HepG2 (cell line): ENCODE results near the gene SPTAN1. TPM values are rescaled to one million over a fixed set of nuclear protein-coding genes. Genes with fewer than 3 reads are reported as not detected.

Experiments
- CBX2 ChIP-seq, 2 experiments: fragments of 200-600 bp in 1 of 2; sonication (generic); formaldehyde crosslinking in 1 of 2; IDR thresholded peaks; 2 replicates each; pipeline versions ENCODE4 v1.7.0 to v1.8.1; 2018 to 2022; ENCODE audit warnings: low read depth in 2 of 2, low read length in 1 of 2, mild to moderate bottlenecking in 1 of 2, missing genetic modification reagents in 1 of 2
- CCAR2 ChIP-seq: fragments of 200-400 bp; formaldehyde crosslinking; optimal IDR thresholded peaks from 2 replicates; pipeline ENCODE3; 2018; ENCODE audit warnings: low read depth, mild to moderate bottlenecking, low read length, moderate library complexity
- GABPB1 ChIP-seq: IDR thresholded peaks from 2 replicates; pipeline ENCODE4 v1.6.1; 2016; ENCODE audit warnings: mild to moderate bottlenecking, missing genetic modification reagents, moderate library complexity, missing compliant biosample characterization
- REPIN1 ChIP-seq: sonication (generic); formaldehyde crosslinking; IDR thresholded peaks from 2 replicates; pipeline ENCODE4 v1.8.0; 2022; ENCODE audit warnings: missing genetic modification reagents, low read depth, mild to moderate bottlenecking, borderline replicate concordance
- SALL2 ChIP-seq: sonication (generic); formaldehyde crosslinking; IDR thresholded peaks from 2 replicates; pipeline ENCODE4 v1.8.1; 2023; ENCODE audit warnings: mild to moderate bottlenecking, missing genetic modification reagents, inconsistent platforms
- TBX2 ChIP-seq: sonication (generic); formaldehyde crosslinking; IDR thresholded peaks from 2 replicates; pipeline ENCODE4 v1.5.0; 2020; ENCODE audit warnings: missing genetic modification reagents, mild to moderate bottlenecking, borderline replicate concordance
- TEAD2 ChIP-seq: sonication (generic); formaldehyde crosslinking; IDR thresholded peaks from 2 replicates; pipeline ENCODE4 v1.9.0; 2021; ENCODE audit warnings: missing genetic modification reagents
- TMF1 ChIP-seq: sonication (generic); formaldehyde crosslinking; IDR thresholded peaks from 2 replicates; pipeline ENCODE4 v1.8.1; 2022; ENCODE audit warnings: low read depth, missing genetic modification reagents
- ZMYM4 ChIP-seq: sonication (generic); formaldehyde crosslinking; IDR thresholded peaks from 2 replicates; pipeline ENCODE4 v1.8.1; 2023; ENCODE audit warnings: mild to moderate bottlenecking, missing genetic modification reagents
- ZNF234 ChIP-seq: sonication (generic); formaldehyde crosslinking; conservative IDR thresholded peaks from 2 replicates; pipeline ENCODE4 v1.5.1; 2020; ENCODE audit warnings: mild to moderate bottlenecking, missing genetic modification reagents
- ZNF432 ChIP-seq: sonication (generic); formaldehyde crosslinking; IDR thresholded peaks from 2 replicates; pipeline ENCODE4 v1.5.0; 2020; ENCODE audit warnings: missing genetic modification reagents, mild to moderate bottlenecking, borderline replicate concordance
- ZNF468 ChIP-seq: sonication (generic); formaldehyde crosslinking; IDR thresholded peaks from 2 replicates; pipeline ENCODE4 v1.8.0; 2022; ENCODE audit warnings: mild to moderate bottlenecking, moderate library complexity, missing genetic modification reagents
- ZNF782 ChIP-seq: sonication (generic); formaldehyde crosslinking; IDR thresholded peaks from 2 replicates; pipeline ENCODE4 v1.4.0; 2020; ENCODE audit warnings: missing genetic modification reagents, mild to moderate bottlenecking, borderline replicate concordance
- polyA plus RNA-seq, 8 experiments: library from polyadenylated mRNA; depleted of rRNA in 3 of 8; stranded (reverse) in 7 of 8; unstranded in 1 of 8; fragments of >200 nt; fragmentation: Illumina TruSeq in 4 of 8; extraction: Trizol in 4 of 8; gene quantifications; 2 replicates each; pipeline versions ENCODE4 v1.2.1 to v1.2.3, GENCODE V29; 2011 to 2016; ENCODE audit warnings: low read depth in 4 of 8, missing spikeins in 1 of 8, mixed read lengths in 1 of 8; ENCODE audit not compliant: insufficient read depth in 1 of 8
- total RNA-seq, 5 experiments: library from RNA; depleted of rRNA; stranded (reverse); fragments of >200 nt; fragmentation: Illumina TruSeq; extraction: Trizol; gene quantifications; 2 replicates each; pipeline ENCODE4 v1.2.3, GENCODE V29; 2016; ENCODE audit warnings: low read depth in 1 of 5
- TF ChIP-seq, protein P1 (sequence below): sonication (generic); formaldehyde crosslinking; IDR thresholded peaks from 2 replicates; pipeline ENCODE4 v1.5.0; 2020; ENCODE audit warnings: mild to moderate bottlenecking, missing genetic modification reagents
- TF ChIP-seq, protein P2 (sequence below): sonication (generic); formaldehyde crosslinking; IDR thresholded peaks from 2 replicates; pipeline ENCODE4 v1.5.0; 2020; ENCODE audit warnings: mild to moderate bottlenecking, missing genetic modification reagents, borderline replicate concordance
- TF ChIP-seq, protein P3 (sequence below): sonication (generic); formaldehyde crosslinking; IDR thresholded peaks from 2 replicates; pipeline ENCODE4 v1.8.0; 2023; ENCODE audit warnings: mild to moderate bottlenecking, missing genetic modification reagents

Gene SPTAN1
- total and polyA plus RNA-seq, 2 of the 13 experiments (the other 11 are each of a cell fraction or from before 2014, with no cell fraction given): 106 to 111 TPM

DNA sequence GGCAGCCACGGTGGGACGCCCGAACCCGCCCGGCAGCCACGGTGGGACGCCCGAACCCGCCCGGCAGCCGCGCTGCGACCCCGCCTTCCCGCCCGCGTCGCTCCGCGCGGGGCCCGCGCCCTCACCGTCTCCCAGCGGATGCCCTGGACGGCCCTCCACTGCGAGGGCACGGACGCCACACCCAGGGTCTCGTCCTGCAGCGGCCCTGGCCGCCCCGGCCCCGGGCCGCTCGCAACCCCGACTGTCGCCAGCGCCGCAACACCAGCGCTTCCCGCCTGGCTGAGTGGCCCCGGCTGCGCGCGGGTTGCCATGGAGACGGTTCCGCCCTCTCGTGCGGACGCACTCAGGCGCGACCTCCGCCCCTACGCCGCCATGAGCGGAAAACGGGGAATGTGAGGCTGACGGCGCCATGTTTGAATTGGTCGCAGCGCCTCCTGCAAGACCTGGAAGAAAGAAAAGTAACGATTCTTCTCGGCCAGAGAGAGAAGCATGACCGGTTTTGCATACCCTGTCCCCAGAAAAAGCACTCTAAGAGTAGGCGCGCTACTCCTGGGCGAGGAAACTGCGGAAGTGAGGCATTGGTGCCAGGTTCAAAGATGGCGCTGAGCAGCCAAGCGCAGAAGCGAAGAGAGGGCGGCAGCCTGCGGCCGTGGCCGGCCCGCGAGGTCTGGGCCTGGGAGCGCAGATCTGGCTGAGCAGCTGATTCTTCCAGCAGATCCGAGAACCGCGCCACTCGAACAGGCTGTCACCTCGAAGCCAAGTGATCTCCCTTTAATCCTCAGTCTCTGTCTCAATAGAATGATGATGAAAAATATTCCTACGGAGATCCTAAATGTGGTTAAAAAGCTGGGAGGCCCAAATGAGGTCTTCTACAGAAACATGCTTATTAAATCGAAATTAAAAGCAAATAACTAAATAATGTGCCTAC, 104.3 kb downstream of the SPTAN1 start, which contains the start of gene DYNC2I2 (continued):
- TF ChIP-seq, protein P1, sequence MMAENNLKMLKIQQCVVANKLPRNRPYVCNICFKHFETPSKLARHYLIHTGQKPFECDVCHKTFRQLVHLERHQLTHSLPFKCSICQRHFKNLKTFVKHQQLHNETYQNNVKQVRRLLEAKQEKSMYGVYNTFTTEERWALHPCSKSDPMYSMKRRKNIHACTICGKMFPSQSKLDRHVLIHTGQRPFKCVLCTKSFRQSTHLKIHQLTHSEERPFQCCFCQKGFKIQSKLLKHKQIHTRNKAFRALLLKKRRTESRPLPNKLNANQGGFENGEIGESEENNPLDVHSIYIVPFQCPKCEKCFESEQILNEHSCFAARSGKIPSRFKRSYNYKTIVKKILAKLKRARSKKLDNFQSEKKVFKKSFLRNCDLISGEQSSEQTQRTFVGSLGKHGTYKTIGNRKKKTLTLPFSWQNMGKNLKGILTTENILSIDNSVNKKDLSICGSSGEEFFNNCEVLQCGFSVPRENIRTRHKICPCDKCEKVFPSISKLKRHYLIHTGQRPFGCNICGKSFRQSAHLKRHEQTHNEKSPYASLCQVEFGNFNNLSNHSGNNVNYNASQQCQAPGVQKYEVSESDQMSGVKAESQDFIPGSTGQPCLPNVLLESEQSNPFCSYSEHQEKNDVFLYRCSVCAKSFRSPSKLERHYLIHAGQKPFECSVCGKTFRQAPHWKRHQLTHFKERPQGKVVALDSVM (CRISPR knock-in tag): no peak
- no peak for TF ChIP-seq CBX2 (IDR thresholded peaks at IDR 0.05; ENCODE audit: low read depth, low read length)
- TF ChIP-seq CBX2 (CRISPR knock-in tag; IDR thresholded peaks at IDR 0.05; ENCODE audit: low read depth): no peak
- TF ChIP-seq ZNF432 (CRISPR knock-in tag): no peak
- TF ChIP-seq CCAR2: no peak
- TF ChIP-seq TMF1 (CRISPR knock-in tag): peak; percentile 80; the same call in 1 of the 2 replicates
- peak; percentile 76; the same call in 1 of the 2 replicates for TF ChIP-seq SALL2 (CRISPR knock-in tag)
- no peak for TF ChIP-seq TEAD2 (CRISPR knock-in tag)
- TF ChIP-seq ZNF234 (CRISPR knock-in tag): 0 out of 2 replicates have a peak, but pooled peaks have one; percentile 58
- TF ChIP-seq, protein P2, sequence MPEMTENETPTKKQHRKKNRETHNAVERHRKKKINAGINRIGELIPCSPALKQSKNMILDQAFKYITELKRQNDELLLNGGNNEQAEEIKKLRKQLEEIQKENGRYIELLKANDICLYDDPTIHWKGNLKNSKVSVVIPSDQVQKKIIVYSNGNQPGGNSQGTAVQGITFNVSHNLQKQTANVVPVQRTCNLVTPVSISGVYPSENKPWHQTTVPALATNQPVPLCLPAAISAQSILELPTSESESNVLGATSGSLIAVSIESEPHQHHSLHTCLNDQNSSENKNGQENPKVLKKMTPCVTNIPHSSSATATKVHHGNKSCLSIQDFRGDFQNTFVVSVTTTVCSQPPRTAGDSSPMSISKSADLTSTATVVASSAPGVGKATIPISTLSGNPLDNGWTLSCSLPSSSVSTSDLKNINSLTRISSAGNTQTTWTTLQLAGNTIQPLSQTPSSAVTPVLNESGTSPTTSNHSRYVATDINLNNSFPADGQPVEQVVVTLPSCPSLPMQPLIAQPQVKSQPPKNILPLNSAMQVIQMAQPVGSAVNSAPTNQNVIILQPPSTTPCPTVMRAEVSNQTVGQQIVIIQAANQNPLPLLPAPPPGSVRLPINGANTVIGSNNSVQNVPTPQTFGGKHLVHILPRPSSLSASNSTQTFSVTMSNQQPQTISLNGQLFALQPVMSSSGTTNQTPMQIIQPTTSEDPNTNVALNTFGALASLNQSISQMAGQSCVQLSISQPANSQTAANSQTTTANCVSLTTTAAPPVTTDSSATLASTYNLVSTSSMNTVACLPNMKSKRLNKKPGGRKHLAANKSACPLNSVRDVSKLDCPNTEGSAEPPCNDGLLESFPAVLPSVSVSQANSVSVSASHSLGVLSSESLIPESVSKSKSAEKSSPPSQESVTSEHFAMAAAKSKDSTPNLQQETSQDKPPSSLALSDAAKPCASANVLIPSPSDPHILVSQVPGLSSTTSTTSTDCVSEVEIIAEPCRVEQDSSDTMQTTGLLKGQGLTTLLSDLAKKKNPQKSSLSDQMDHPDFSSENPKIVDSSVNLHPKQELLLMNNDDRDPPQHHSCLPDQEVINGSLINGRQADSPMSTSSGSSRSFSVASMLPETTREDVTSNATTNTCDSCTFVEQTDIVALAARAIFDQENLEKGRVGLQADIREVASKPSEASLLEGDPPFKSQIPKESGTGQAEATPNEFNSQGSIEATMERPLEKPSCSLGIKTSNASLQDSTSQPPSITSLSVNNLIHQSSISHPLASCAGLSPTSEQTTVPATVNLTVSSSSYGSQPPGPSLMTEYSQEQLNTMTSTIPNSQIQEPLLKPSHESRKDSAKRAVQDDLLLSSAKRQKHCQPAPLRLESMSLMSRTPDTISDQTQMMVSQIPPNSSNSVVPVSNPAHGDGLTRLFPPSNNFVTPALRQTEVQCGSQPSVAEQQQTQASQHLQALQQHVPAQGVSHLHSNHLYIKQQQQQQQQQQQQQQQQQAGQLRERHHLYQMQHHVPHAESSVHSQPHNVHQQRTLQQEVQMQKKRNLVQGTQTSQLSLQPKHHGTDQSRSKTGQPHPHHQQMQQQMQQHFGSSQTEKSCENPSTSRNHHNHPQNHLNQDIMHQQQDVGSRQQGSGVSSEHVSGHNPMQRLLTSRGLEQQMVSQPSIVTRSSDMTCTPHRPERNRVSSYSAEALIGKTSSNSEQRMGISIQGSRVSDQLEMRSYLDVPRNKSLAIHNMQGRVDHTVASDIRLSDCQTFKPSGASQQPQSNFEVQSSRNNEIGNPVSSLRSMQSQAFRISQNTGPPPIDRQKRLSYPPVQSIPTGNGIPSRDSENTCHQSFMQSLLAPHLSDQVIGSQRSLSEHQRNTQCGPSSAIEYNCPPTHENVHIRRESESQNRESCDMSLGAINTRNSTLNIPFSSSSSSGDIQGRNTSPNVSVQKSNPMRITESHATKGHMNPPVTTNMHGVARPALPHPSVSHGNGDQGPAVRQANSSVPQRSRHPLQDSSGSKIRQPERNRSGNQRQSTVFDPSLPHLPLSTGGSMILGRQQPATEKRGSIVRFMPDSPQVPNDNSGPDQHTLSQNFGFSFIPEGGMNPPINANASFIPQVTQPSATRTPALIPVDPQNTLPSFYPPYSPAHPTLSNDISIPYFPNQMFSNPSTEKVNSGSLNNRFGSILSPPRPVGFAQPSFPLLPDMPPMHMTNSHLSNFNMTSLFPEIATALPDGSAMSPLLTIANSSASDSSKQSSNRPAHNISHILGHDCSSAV (CRISPR knock-in tag): no peak
- peak; percentile 83 for TF ChIP-seq REPIN1 (CRISPR knock-in tag)
- TF ChIP-seq ZMYM4 (CRISPR knock-in tag): peak; percentile 66
- TF ChIP-seq ZNF468: no peak
- no peak for TF ChIP-seq ZNF782 (CRISPR knock-in tag)
- peak; percentile 81 for TF ChIP-seq TBX2
- peak; percentile 94 for TF ChIP-seq GABPB1 (CRISPR knock-in tag)
- TF ChIP-seq, protein P3, sequence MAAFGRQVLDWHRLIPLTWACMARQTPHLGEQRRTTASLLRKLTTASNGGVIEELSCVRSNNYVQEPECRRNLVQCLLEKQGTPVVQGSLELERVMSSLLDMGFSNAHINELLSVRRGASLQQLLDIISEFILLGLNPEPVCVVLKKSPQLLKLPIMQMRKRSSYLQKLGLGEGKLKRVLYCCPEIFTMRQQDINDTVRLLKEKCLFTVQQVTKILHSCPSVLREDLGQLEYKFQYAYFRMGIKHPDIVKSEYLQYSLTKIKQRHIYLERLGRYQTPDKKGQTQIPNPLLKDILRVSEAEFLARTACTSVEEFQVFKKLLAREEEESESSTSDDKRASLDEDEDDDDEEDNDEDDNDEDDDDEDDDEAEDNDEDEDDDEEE (CRISPR knock-in tag): peak; percentile 78
